PFSK-1 (cell line): ENCODE data around the gene TBCB.
A peak's percentile ranks its signal among the peaks of the same experiment; 100 is the strongest.

ENCODE experiments used
- FOXP2 ChIP-seq: optimal IDR thresholded peaks from 2 replicates; pipeline ENCODE3; 2011; ENCODE audit warnings: borderline replicate concordance, control low read depth, inconsistent platforms; ENCODE audit not compliant: insufficient read depth; ENCODE audit errors: extremely low read length, extremely low read depth
- POLR2AphosphoS5 ChIP-seq: IDR thresholded peaks from 2 replicates; pipeline ENCODE4 v1.6.1; 2012; ENCODE audit warnings: low read depth, mild to moderate bottlenecking, control low read depth, low read length, moderate library complexity
- SIN3A ChIP-seq: IDR thresholded peaks from 2 replicates; pipeline ENCODE4 v1.6.1; 2012; ENCODE audit warnings: mild to moderate bottlenecking, low read length, moderate library complexity, borderline replicate concordance; ENCODE audit not compliant: insufficient read depth
- TAF1 ChIP-seq: IDR thresholded peaks from 2 replicates; pipeline ENCODE4 v1.6.1; 2012; ENCODE audit warnings: low read length, control low read depth, borderline replicate concordance; ENCODE audit not compliant: insufficient read depth
- TF ChIP-seq, protein P1 (sequence below), 2 experiments: IDR thresholded peaks; 2 replicates each; pipeline versions ENCODE4 v1.6.1 to v1.8.0; 2011 to 2012; ENCODE audit warnings: low read depth in 2 of 2, low read length in 2 of 2, control low read depth in 1 of 2, inconsistent platforms in 1 of 2, mild to moderate bottlenecking in 1 of 2, moderate library complexity in 1 of 2; ENCODE audit not compliant: insufficient read depth in 1 of 2

Gene TBCB

DNA sequence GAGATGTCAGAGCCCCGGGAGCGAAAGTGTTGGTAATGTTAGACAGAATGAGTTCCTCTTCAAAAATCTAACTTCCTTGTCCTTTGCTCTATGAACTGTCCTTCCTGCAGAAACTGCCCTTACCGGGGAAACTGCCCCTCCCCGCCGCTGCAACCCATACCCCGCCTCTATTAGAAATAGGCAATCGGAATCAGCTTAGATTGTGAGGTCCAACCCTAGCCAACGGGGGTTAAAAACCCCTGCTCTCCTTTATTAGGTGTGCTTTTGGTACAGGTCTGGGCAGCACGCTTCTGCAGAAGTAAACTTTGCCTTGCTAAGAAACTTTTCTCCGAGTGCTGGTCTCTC is 13.1 kb downstream of the TBCB start:
- TF ChIP-seq POLR2AphosphoS5 (no peak), SIN3A (no peak), TAF1 (no peak), FOXP2 (no peak)
- TF ChIP-seq, protein P1, sequence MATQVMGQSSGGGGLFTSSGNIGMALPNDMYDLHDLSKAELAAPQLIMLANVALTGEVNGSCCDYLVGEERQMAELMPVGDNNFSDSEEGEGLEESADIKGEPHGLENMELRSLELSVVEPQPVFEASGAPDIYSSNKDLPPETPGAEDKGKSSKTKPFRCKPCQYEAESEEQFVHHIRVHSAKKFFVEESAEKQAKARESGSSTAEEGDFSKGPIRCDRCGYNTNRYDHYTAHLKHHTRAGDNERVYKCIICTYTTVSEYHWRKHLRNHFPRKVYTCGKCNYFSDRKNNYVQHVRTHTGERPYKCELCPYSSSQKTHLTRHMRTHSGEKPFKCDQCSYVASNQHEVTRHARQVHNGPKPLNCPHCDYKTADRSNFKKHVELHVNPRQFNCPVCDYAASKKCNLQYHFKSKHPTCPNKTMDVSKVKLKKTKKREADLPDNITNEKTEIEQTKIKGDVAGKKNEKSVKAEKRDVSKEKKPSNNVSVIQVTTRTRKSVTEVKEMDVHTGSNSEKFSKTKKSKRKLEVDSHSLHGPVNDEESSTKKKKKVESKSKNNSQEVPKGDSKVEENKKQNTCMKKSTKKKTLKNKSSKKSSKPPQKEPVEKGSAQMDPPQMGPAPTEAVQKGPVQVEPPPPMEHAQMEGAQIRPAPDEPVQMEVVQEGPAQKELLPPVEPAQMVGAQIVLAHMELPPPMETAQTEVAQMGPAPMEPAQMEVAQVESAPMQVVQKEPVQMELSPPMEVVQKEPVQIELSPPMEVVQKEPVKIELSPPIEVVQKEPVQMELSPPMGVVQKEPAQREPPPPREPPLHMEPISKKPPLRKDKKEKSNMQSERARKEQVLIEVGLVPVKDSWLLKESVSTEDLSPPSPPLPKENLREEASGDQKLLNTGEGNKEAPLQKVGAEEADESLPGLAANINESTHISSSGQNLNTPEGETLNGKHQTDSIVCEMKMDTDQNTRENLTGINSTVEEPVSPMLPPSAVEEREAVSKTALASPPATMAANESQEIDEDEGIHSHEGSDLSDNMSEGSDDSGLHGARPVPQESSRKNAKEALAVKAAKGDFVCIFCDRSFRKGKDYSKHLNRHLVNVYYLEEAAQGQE (IDR thresholded peaks at IDR 0.05; ENCODE audit: insufficient read depth in 1 of 2, low read depth in 2 of 2, low read length in 2 of 2), result no peak

DNA sequence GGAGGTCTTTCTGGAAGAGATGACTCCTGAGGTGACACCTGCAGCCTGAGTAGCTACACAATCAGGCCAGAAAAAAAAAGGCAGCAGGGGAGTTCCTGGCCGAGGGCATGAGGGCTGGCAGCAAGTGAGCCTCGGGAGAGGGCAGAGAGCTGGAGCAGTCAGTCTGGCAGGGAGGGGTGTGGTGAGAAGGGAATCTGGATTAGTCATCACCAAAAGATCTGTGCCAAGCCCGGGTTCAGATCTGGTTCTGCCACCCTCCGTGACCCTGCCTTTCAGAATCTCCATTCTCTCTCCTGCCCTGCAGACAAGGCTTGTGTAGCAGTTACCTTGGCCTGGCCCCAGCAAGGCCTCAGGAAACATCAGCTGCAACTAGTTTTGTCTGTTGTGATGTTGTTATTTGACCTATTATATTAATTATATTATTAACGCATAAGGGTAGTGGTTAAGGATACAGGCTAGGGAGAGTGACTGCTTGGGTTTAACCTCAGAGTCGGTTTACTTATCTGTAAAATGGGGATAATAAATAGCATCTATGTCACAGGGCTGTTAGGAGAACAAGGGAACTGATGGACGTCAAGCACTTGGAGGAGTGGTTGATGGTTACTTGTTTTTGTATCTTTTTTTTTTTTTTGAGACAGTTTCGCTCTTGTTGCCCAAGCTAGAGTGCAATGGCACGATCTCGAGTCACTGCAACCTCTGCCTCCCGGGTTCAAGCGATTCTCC is 21.9 kb downstream of the TBCB start:
- TF ChIP-seq TAF1 (no peak), FOXP2 (no peak), POLR2AphosphoS5 (no peak), SIN3A (no peak)
- TF ChIP-seq, protein P1 (IDR thresholded peaks at IDR 0.05; ENCODE audit: insufficient read depth in 1 of 2, low read depth in 2 of 2, low read length in 2 of 2), result no peak

DNA sequence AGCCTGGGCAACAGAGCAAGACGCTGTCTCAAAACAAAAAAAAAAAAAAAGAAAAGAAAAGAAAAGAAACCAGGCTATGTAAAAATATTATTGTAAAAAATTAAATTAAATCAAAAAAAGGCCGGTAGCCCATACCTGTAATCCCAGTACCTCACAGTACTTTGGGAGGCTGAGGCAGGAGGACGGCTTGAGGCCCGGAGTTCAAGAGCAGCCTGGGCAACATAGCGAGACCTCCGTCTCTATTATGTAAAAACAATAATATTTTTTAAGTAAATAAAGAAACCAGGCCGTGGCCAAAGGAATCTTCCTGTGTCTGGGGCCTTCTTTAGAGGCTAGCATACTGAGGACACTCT is 23.8 kb downstream of the TBCB start:
- TF ChIP-seq FOXP2 (no peak), POLR2AphosphoS5 (no peak), SIN3A (no peak), TAF1 (no peak)
- TF ChIP-seq, protein P1 (IDR thresholded peaks at IDR 0.05; ENCODE audit: insufficient read depth in 1 of 2, low read depth in 2 of 2, low read length in 2 of 2), result no peak

DNA sequence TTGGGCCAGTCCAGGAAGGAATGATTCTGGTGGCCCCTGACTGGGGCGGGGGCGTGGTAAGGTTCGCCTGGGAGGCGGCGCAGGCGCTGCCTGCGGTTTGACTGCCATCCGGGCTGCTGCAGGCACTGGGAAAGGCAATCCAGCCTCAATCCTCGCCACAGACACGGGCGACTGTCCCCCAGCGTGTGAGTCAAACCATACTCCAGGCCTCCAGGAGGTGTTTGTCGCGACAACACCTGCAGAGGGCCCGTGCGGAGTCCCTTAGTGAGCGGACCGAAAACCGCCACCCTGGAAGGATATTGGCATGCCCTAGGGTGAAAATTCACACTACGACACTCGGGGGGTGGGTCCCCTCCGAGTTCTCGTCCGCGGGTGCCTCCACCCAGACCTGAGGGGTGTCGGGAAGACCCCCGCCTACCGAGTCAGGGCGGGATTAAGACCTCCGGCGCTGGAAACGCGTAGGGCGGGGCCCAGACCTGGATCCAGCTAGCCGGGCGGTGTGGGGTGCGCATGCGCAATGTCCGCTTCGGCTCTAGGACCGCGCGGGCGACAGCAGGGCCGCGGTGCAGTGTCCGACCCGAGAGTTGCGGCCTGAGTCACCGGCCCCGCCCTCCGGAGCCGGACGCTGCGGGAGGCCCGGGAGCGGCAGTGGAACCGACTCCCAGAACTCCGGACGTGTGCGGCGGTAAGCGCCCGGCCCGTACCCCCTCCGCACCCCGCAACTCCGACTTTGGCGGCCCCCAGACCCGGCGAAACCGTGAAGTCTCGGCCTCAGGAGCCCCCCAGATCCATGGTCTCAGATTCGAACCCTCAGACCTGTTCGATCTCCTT is 24.4 kb downstream of the TBCB start, which contains the start of gene CAPNS1:
CAPNS1 (plus strand) TSS at position 594 of the 831 bp plus-strand sequence. CDS start 946 bp downstream, outside the sequence.
- peak; percentile 87 for TF ChIP-seq POLR2AphosphoS5
- TF ChIP-seq FOXP2, result peak; percentile 98
- TF ChIP-seq SIN3A, result 0 out of 2 replicates have a peak, but pooled peaks have one; percentile 6
- TF ChIP-seq, protein P1 (IDR thresholded peaks at IDR 0.05; ENCODE audit: insufficient read depth in 1 of 2, low read depth in 2 of 2, low read length in 2 of 2), result no peak; a peak in 1 of 4 replicates
- TF ChIP-seq TAF1, result peak; percentile 83; the same call in 1 of the 2 replicates
